Lower lobe of right lung (tissue), 1 donor: ENCODE measurements around the gene PRSS16. TPM values are rescaled to one million over a fixed set of nuclear protein-coding genes. Genes with fewer than 3 reads are reported as not detected.

Experiments
- total RNA-seq: library from RNA; stranded (reverse); fragmentation: NEBNext Ultra II Directional; extraction: Animal tissue kit (Norgen Biotek cat#: 25700); gene quantifications from one replicate; pipeline ENCODE4 v1.2.1, GENCODE V29; 2021
- donor health status: DM: no; HTN: yes; CAD: no; lungs with severe emphysema.

The PRSS16 gene
- total RNA-seq, 1 donor from 2014 or later = 13.4 TPM

Other genes starting within 250 kb of the PRSS16 start
- not detected for gene POM121L2, start 64.6 kb downstream of the PRSS16 start, total RNA-seq
- gene ZNF391, start 141.1 kb downstream of the PRSS16 start, total RNA-seq = 2.0 TPM
- gene ZNF184, start 225.4 kb downstream of the PRSS16 start, total RNA-seq = 6.6 TPM